ENCODE measurements around the gene IGFLR1.

IGFLR1 gene

DNA sequence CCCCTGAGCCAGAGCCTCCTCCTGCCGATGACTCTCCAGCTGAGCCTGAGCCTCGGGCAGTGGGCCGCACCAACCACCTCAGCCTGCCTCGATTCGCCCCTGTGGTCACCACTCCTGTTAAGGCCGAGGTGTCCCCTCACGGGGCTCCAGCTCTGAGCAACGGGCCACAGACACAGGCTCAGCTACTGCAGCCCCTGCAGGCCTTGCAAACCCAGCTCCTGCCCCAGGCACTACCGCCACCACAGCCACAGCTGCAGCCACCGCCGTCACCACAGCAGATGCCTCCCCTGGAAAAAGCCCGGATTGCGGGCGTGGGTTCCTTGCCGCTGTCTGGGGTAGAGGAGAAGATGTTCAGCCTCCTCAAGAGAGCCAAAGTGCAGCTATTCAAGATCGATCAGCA is 20.9 kb downstream of the IGFLR1 start:
- TF ChIP-seq ZFX (IDR thresholded peaks at IDR 0.05) = no peak
- TF ChIP-seq, protein P1, sequence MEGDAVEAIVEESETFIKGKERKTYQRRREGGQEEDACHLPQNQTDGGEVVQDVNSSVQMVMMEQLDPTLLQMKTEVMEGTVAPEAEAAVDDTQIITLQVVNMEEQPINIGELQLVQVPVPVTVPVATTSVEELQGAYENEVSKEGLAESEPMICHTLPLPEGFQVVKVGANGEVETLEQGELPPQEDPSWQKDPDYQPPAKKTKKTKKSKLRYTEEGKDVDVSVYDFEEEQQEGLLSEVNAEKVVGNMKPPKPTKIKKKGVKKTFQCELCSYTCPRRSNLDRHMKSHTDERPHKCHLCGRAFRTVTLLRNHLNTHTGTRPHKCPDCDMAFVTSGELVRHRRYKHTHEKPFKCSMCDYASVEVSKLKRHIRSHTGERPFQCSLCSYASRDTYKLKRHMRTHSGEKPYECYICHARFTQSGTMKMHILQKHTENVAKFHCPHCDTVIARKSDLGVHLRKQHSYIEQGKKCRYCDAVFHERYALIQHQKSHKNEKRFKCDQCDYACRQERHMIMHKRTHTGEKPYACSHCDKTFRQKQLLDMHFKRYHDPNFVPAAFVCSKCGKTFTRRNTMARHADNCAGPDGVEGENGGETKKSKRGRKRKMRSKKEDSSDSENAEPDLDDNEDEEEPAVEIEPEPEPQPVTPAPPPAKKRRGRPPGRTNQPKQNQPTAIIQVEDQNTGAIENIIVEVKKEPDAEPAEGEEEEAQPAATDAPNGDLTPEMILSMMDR (conservative IDR thresholded peaks at IDR 0.05) = no peak
- no peak overlapping the region for H3K27ac ChIP-seq

DNA sequence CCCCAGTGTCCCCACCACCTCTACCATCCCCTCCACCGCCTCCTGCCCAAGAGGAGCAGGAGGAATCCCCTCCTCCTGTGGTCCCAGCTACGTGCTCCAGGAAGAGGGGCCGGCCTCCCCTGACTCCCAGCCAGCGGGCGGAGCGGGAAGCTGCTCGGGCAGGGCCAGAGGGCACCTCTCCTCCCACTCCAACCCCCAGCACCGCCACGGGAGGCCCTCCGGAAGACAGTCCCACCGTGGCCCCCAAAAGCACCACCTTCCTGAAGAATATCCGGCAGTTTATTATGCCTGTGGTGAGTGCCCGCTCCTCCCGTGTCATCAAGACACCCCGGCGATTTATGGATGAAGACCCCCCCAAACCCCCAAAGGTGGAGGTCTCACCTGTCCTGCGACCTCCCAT is 21.6 kb downstream of the IGFLR1 start:
- TF ChIP-seq, protein P1 (conservative IDR thresholded peaks at IDR 0.05) = no peak
- no peak for TF ChIP-seq ZFX (IDR thresholded peaks at IDR 0.05)
- no peak overlapping the region for H3K27ac ChIP-seq

DNA sequence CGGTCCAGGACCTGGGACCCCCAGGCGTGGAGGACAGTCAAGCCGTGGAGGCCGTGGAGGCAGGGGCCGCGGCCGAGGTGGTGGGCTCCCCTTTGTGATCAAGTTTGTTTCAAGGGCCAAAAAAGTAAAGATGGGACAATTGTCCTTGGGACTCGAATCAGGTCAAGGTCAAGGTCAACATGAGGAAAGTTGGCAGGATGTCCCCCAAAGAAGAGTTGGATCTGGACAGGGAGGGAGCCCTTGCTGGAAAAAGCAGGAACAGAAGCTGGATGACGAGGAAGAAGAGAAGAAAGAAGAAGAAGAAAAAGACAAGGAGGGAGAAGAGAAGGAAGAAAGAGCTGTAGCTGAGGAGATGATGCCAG is 22.1 kb downstream of the IGFLR1 start:
- no peak for TF ChIP-seq ZFX (IDR thresholded peaks at IDR 0.05)
- H3K27ac ChIP-seq = no peak overlapping the region

DNA sequence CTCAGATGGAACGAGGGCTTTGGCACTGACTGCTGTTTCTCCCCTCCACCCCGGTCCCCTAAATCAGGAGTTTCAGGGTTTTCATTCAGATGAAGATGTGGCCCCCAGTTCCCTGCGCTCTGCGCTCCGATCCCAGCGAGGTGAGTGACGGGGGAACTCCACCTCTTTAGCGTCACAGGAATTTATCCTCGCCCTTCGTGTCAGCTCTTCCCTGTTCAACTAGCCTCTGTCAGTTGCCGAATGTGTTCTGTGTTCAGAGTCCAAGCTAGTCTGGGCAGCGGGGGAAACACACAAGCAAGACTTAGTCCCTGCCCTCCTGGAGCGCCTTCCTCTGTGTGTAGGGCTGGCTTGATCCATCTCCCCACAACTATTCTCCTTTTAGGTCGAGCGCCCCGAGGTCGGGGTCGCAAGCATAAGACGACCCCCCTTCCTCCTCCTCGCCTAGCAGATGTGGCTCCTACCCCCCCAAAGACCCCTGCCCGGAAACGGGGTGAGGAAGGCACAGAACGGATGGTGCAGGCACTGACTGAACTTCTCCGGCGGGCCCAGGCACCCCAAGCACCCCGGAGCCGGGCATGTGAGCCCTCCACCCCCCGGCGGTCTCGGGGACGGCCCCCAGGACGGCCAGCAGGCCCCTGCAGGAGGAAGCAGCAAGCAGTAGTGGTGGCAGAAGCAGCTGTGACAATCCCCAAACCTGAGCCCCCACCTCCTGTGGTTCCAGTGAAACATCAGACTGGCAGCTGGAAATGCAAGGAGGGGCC is 22.7 kb downstream of the IGFLR1 start:
- peak overlapping the region; percentile 92 for H3K27ac ChIP-seq
- TF ChIP-seq ZFX (IDR thresholded peaks at IDR 0.05) = no peak
- TF ChIP-seq, protein P1 (conservative IDR thresholded peaks at IDR 0.05) = no peak

DNA sequence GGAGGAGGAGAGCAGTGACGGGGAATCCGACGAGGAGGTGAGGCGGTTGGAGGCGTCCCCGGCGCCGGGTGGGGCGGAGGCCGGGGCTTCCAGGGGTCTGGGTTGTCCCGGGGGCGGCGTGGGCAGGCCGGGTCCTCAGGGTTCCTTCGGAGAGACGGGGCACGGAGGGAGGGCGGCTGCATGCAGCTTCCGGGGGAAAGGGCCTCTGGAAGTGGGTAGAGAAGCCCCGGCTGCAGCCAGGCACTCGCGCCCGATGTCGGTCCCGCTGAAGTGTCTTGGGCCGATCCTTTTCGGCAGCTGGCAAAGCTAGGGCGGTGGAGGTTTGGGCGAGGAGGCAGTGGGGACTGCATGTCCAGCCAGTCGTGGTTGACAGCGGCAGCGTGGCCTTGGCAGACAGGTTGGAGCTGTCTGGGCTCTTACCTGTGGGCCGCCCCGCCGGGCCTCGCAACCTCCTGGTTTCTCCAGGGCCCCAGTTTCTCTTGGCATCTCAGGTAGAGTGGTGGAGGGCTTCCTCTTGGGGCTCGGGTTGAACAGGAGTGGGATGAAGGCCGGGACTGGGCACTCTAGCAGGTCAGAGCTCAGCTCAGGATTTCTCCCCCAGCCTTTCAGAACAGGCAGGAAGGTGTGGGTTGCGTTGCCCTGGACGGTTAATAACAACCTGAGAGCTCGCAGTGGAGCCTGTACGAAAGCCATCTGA is 23.8 kb downstream of the IGFLR1 start:
- peak overlapping the region; percentile 92 for H3K27ac ChIP-seq
- TF ChIP-seq ZFX (IDR thresholded peaks at IDR 0.05) = peak; percentile 79; the same call in 1 of the 2 replicates
- TF ChIP-seq, protein P1 (conservative IDR thresholded peaks at IDR 0.05) = no peak

DNA sequence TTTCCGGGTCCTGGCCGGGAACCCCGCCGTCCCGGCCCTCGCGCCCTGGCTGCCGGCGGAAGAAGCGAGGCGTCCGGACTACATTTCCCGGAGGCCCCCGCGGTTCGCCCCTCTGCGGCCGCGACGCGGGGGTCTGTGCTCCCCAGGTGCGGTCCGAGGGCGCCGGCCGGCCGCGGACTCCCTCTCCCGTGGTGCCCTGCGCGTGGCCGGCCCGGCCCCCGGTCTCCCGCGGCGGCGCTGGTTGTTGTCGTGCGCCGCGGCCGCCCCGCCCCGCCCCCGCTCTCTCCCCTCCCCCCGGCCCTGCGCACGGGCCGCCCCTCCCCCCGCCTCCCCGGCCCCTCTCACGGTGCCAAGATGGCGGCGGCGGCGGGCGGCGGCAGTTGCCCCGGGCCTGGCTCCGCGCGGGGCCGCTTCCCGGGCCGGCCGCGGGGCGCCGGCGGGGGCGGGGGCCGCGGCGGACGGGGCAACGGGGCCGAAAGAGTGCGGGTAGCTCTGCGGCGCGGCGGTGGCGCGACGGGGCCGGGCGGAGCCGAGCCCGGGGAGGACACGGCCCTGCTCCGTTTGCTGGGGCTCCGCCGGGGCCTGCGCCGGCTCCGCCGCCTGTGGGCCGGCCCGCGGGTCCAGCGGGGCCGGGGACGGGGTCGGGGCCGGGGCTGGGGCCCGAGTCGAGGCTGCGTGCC is 24.4 kb downstream of the IGFLR1 start, which contains the start of gene KMT2B:
Gene KMT2B (plus strand): TSS at position 339 of the 680 bp plus-strand sequence. CDS start 16 bp downstream, at position 355.
- TF ChIP-seq, protein P1 (conservative IDR thresholded peaks at IDR 0.05) = no peak
- peak; percentile 91 for TF ChIP-seq ZFX (IDR thresholded peaks at IDR 0.05)
- peak within 1 kb of the TSS; percentile 92 for H3K27ac ChIP-seq

DNA sequence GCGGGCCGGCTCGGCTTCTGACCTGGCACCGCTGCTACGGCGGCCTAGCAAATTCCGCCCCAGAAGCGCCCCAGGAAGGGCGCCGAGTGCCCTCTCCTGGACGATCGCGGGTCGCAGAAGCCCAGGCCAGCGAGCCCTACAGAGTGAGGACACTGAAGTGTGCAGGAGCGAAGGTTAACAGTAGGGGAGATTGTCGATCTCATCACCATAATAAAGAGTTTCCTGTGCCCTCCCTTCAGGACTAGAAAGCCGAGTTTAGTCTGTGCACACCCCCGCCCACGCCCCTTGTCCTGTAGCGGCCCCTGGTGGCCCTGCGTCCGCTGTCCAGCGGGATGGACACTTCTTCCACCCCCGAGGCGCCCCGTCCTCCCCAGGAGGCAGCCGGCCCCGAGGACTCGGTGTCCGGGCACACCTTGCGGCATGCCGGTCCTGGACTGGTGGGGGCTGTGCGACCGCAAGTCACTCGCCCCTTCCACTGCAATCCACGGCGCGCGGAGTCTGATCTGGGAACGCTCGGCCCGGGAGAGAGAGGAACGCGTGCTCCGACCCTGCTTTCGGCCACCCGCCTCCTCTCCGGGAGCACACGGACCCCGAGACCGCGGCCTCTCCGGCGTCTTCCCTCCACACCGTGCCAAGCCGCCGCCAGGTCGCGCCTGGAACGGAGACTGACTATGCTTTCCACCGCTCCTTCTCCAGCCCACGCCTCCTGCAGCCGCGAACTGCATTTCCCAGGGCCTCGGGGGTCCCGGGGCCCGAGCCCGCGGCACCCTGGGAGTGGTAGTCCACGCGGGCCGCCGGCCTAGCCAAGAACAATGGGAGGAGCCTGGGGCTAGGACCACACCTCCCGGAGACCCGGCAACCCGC is 25.2 kb downstream of the IGFLR1 start:
- H3K27ac ChIP-seq = peak overlapping the region; percentile 92
- TF ChIP-seq ZFX (IDR thresholded peaks at IDR 0.05) = peak; percentile 85; the same call in 1 of the 2 replicates
- TF ChIP-seq, protein P1 (conservative IDR thresholded peaks at IDR 0.05) = peak; percentile 98

Measured in C4-2B (cell line).